ENCODE results near the gene LRRC32. TPM values are rescaled to one million over a fixed set of nuclear protein-coding genes. Genes with fewer than 3 reads are reported as not detected.

LRRC32 gene
- total RNA-seq, 1 donor: 37.6 TPM

DNA sequence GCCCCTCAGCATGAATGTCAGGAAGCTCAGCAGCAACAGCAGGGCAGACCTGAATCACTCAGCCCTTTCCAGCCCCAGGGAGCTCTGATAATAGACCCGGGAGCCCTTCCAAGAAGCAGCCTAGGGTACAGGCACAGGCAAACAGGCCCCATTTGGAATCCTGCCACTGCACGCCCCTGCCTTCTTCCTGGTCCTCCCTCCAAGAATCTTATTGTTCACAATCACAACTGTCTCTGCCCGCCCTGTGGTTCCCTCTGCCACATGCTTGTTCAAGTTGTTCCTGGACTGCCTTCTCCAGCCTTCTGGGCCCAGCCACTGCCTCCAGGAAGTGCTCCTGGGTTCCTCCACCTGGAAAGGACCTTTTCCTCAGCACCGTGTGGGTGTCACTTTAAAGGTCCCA is 54.6 kb downstream of the LRRC32 start:
- H3K36me3 ChIP-seq (ENCODE audit: insufficient read depth, low read length): no peaks in the 10 kb centered on the region
- peak; percentile 97 for DNase-seq (ENCODE audit: insufficient read length, low spot score, missing footprints)
- peaks cover 42% of the 10 kb centered on the region for H3K4me1 ChIP-seq (ENCODE audit: insufficient read depth, low read length)
- H3K4me2 ChIP-seq (ENCODE audit: insufficient read depth, low read length): no peak overlapping the region
- no peaks in the 10 kb centered on the region for H4K20me1 ChIP-seq (ENCODE audit: insufficient read depth, low read length)
- H3K79me2 ChIP-seq (ENCODE audit: insufficient read depth, low read length): no peaks in the 10 kb centered on the region
- H3K27me3 ChIP-seq (ENCODE audit: insufficient read depth, low read length): no peaks in the 10 kb centered on the region
- H3K4me3 ChIP-seq (ENCODE audit: insufficient read depth, low read length): no peak overlapping the region
- H2AFZ ChIP-seq (ENCODE audit: low read length): peak overlapping the region; percentile 47
- no peaks in the 10 kb centered on the region for H3K9me3 ChIP-seq (ENCODE audit: low read depth, low read length)
- peak overlapping the region; percentile 64 for H3K27ac ChIP-seq (ENCODE audit: low read depth, low read length)
- TF ChIP-seq, protein P1, sequence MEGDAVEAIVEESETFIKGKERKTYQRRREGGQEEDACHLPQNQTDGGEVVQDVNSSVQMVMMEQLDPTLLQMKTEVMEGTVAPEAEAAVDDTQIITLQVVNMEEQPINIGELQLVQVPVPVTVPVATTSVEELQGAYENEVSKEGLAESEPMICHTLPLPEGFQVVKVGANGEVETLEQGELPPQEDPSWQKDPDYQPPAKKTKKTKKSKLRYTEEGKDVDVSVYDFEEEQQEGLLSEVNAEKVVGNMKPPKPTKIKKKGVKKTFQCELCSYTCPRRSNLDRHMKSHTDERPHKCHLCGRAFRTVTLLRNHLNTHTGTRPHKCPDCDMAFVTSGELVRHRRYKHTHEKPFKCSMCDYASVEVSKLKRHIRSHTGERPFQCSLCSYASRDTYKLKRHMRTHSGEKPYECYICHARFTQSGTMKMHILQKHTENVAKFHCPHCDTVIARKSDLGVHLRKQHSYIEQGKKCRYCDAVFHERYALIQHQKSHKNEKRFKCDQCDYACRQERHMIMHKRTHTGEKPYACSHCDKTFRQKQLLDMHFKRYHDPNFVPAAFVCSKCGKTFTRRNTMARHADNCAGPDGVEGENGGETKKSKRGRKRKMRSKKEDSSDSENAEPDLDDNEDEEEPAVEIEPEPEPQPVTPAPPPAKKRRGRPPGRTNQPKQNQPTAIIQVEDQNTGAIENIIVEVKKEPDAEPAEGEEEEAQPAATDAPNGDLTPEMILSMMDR (IDR thresholded peaks at IDR 0.05; ENCODE audit: extremely low read depth, low read depth, low read length): no peak

DNA sequence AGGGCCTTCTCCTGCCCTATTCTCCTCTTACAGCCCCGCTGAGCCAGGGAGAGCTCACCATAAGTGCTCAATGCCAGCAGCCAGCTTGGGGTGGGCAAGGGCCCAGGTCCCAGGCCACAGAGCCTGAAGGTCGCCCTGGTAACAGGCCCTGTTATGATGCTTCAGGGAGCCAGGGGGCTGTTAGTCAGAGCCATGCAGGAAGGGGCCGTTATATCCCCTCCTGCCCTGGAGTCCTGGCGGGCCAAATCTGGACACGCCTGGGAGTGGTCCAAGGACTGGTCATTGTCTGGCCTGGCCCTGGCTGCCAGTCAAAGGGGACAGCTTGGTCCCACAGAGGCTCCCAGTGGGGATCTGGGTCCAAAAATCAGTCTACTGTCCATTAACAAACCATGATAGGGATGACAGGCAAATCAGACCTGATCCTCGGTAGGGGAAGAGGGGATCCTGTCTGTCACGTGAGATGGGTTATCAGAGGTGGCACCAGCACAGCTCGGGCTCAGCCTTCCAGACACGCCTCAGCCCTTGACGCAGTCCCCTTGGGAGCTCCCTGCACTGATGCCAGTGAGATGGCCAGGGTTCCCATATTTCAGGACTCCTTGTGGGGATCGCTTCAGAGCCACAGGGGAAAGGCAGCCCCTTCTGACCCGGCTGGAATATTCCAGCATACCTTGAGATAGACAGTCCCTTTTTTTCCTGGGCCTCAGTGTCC is 55.9 kb downstream of the LRRC32 start:
- Histone ChIP-seq H3K27ac (ENCODE audit: low read depth, low read length) (peak overlapping the region; percentile 21), H3K9me3 (ENCODE audit: low read depth, low read length) (no peaks in the 10 kb centered on the region), H2AFZ (ENCODE audit: low read length) (peak overlapping the region; percentile 43), H3K4me3 (ENCODE audit: insufficient read depth, low read length) (no peak overlapping the region), H3K4me1 (ENCODE audit: insufficient read depth, low read length) (peaks cover 39% of the 10 kb centered on the region), H4K20me1 (ENCODE audit: insufficient read depth, low read length) (no peaks in the 10 kb centered on the region), H3K79me2 (ENCODE audit: insufficient read depth, low read length) (no peaks in the 10 kb centered on the region), H3K4me2 (ENCODE audit: insufficient read depth, low read length) (no peak overlapping the region), H3K27me3 (ENCODE audit: insufficient read depth, low read length) (no peaks in the 10 kb centered on the region), H3K36me3 (ENCODE audit: insufficient read depth, low read length) (no peaks in the 10 kb centered on the region)
- DNase-seq (ENCODE audit: insufficient read length, low spot score, missing footprints): peak; percentile 97
- TF ChIP-seq, protein P1 (IDR thresholded peaks at IDR 0.05; ENCODE audit: extremely low read depth, low read depth, low read length): no peak

DNA sequence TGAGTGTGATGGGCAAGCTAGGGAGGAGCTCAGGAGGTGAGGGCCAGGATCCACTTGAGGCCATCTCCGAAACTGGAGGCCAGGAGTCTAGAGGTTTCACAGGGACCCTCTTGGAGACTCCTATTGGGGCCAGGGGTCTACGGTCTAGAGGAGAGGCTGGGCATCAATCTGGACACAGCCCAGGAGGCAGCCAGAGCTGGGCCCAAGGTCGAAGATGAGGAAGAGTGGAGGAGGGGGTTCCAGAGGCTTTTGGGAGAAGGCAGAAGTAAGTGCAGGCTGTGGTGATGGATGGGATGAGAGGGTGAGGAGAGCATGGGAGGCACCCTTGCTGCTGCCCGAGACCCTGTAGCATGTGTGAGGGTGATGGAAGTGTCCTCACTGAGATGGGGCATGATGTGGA is 56.6 kb downstream of the LRRC32 start:
- Histone ChIP-seq H3K4me2 (ENCODE audit: insufficient read depth, low read length) (no peak overlapping the region), H3K4me1 (ENCODE audit: insufficient read depth, low read length) (peaks cover 39% of the 10 kb centered on the region), H3K9me3 (ENCODE audit: low read depth, low read length) (no peaks in the 10 kb centered on the region), H3K27me3 (ENCODE audit: insufficient read depth, low read length) (no peaks in the 10 kb centered on the region), H3K4me3 (ENCODE audit: insufficient read depth, low read length) (no peak overlapping the region), H4K20me1 (ENCODE audit: insufficient read depth, low read length) (no peaks in the 10 kb centered on the region), H3K36me3 (ENCODE audit: insufficient read depth, low read length) (no peaks in the 10 kb centered on the region), H3K27ac (ENCODE audit: low read depth, low read length) (no peak overlapping the region), H2AFZ (ENCODE audit: low read length) (peak overlapping the region; percentile 43), H3K79me2 (ENCODE audit: insufficient read depth, low read length) (no peaks in the 10 kb centered on the region)
- DNase-seq (ENCODE audit: insufficient read length, low spot score, missing footprints): peak; percentile 80
- TF ChIP-seq, protein P1 (IDR thresholded peaks at IDR 0.05; ENCODE audit: extremely low read depth, low read depth, low read length): no peak

DNA sequence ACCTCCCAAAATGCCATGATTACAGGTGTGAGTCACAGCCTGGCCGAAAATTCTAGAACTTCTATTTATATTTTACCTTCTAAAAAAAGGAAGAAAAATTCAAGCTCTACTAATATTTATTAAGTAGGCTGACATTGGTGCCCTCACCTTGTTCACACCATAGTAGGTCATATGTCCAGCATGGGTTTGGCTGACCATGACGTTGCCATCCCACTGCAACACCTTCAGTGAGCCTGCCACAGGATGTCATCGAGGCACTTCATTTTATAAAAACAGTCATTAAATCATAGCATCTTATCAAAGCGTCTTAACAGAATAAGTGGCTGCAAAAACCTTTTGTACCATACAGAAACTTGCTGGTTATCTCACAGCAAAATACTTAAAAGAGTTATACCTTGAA is 58.3 kb downstream of the LRRC32 start:
- H3K4me1 ChIP-seq (ENCODE audit: insufficient read depth, low read length): peaks cover 29% of the 10 kb centered on the region
- H2AFZ ChIP-seq (ENCODE audit: low read length): no peak overlapping the region
- TF ChIP-seq, protein P1 (IDR thresholded peaks at IDR 0.05; ENCODE audit: extremely low read depth, low read depth, low read length): no peak

More for the DNA sequence above, 58.3 kb downstream of the LRRC32 start:
- H3K9me3 ChIP-seq (ENCODE audit: low read depth, low read length): no peaks in the 10 kb centered on the region
- H3K79me2 ChIP-seq (ENCODE audit: insufficient read depth, low read length): no peaks in the 10 kb centered on the region
- no peaks in the 10 kb centered on the region for H4K20me1 ChIP-seq (ENCODE audit: insufficient read depth, low read length)
- H3K4me3 ChIP-seq (ENCODE audit: insufficient read depth, low read length): no peak overlapping the region
- no peaks in the 10 kb centered on the region for H3K36me3 ChIP-seq (ENCODE audit: insufficient read depth, low read length)
- H3K4me2 ChIP-seq (ENCODE audit: insufficient read depth, low read length): no peak overlapping the region
- DNase-seq (ENCODE audit: insufficient read length, low spot score, missing footprints): no peak
- no peaks in the 10 kb centered on the region for H3K27me3 ChIP-seq (ENCODE audit: insufficient read depth, low read length)
- H3K27ac ChIP-seq (ENCODE audit: low read depth, low read length): no peak overlapping the region

Measured in osteoblast (primary cell).